H9 (cell line): Measurements from ENCODE around the gene TCN2. TPM values are rescaled to one million over a fixed set of nuclear protein-coding genes. Genes with fewer than 3 reads are reported as not detected.
"Not testable (repeated sequence)": the region's sequence is repeated elsewhere in the genome, so short reads cannot be mapped to it uniquely, and the experiment has no call there.

Source experiments
- DNase-seq: peaks from one replicate; pipeline ENCODE4 v3.0.0-alpha.2; 2017
- H2AFZ ChIP-seq: one replicate; pipeline ENCODE4 v1.6.1; 2013; ENCODE audit warnings: mild to moderate bottlenecking, low read length, control low read depth, moderate library complexity
- H2AK5ac ChIP-seq: 2 replicates; pipeline ENCODE4 v1.6.1; 2013; ENCODE audit warnings: low read length, control low read depth, mixed read lengths; ENCODE audit not compliant: insufficient read length
- H2BK120ac ChIP-seq: one replicate; pipeline ENCODE4 v1.6.1; 2013; ENCODE audit warnings: low read depth, mild to moderate bottlenecking, low read length, control low read depth, inconsistent platforms; ENCODE audit not compliant: poor library complexity, severe bottlenecking
- H2BK12ac ChIP-seq: 2 replicates; pipeline ENCODE4 v1.6.1; 2013; ENCODE audit warnings: low read length, control low read depth, mixed read lengths, low read depth; ENCODE audit not compliant: insufficient read length
- H2BK15ac ChIP-seq: 2 replicates; pipeline ENCODE4 v1.6.1; 2013; ENCODE audit warnings: low read depth, low read length, control low read depth
- H2BK20ac ChIP-seq: one replicate; pipeline ENCODE4 v1.6.1; 2013; ENCODE audit warnings: low read depth, mild to moderate bottlenecking, low read length, control low read depth, inconsistent platforms; ENCODE audit not compliant: poor library complexity, severe bottlenecking
- H2BK5ac ChIP-seq: 2 replicates; pipeline ENCODE4 v1.6.1; 2013; ENCODE audit warnings: low read length, control low read depth, mixed read lengths; ENCODE audit not compliant: insufficient read length
- H3K14ac ChIP-seq: 2 replicates; pipeline ENCODE4 v1.6.1; 2013; ENCODE audit warnings: low read length, control low read depth; ENCODE audit not compliant: insufficient read depth
- H3K18ac ChIP-seq: 2 replicates; pipeline ENCODE4 v1.6.1; 2013; ENCODE audit warnings: low read depth, mild to moderate bottlenecking, mixed read lengths, low read length, control low read depth; ENCODE audit not compliant: insufficient read length
- H3K23ac ChIP-seq: 2 replicates; pipeline ENCODE4 v1.6.1; 2013; ENCODE audit warnings: low read length, control low read depth, mixed read lengths, low read depth; ENCODE audit not compliant: insufficient read length
- H3K23me2 ChIP-seq: 2 replicates; pipeline ENCODE4 v1.6.1; 2013; ENCODE audit warnings: low read depth, mild to moderate bottlenecking, mixed read lengths, low read length, control low read depth; ENCODE audit not compliant: insufficient read length, poor library complexity, severe bottlenecking
- H3K27ac ChIP-seq: 2 replicates; pipeline ENCODE4 v1.5.1; 2013; ENCODE audit warnings: low read length, control low read depth, mixed read lengths, low read depth; ENCODE audit not compliant: insufficient read length
- H3K27me3 ChIP-seq: 2 replicates; pipeline ENCODE4 v1.6.1; 2013; ENCODE audit warnings: low read length, control low read depth, inconsistent platforms; ENCODE audit not compliant: insufficient read depth
- H3K4ac ChIP-seq: 2 replicates; pipeline ENCODE4 v1.6.1; 2013; ENCODE audit warnings: low read depth, mild to moderate bottlenecking, control low read depth, inconsistent platforms, low read length, moderate library complexity
- H3K4me1 ChIP-seq: 2 replicates; pipeline ENCODE4 v1.6.1; 2013; ENCODE audit warnings: low read length, control low read depth, inconsistent platforms; ENCODE audit not compliant: insufficient read depth
- H3K4me2 ChIP-seq: 2 replicates; pipeline ENCODE4 v1.6.1; 2013; ENCODE audit warnings: low read length, control low read depth, mixed read lengths; ENCODE audit not compliant: insufficient read length, insufficient read depth
- H3K56ac ChIP-seq: 2 replicates; pipeline ENCODE4 v1.6.1; 2013; ENCODE audit warnings: low read depth, mild to moderate bottlenecking, mixed read lengths, low read length, control low read depth; ENCODE audit not compliant: insufficient read length
- H3K79me1 ChIP-seq: 2 replicates; pipeline ENCODE4 v1.6.1; 2013; ENCODE audit warnings: low read depth, mild to moderate bottlenecking, moderate library complexity, low read length, control low read depth, inconsistent platforms; ENCODE audit not compliant: insufficient read depth, poor library complexity, severe bottlenecking
- H3K79me2 ChIP-seq: 2 replicates; pipeline ENCODE4 v1.6.1; 2013; ENCODE audit warnings: low read length, control low read depth, inconsistent platforms; ENCODE audit not compliant: insufficient read depth
- H3K9ac ChIP-seq: 2 replicates; pipeline ENCODE4 v1.6.1; 2013; ENCODE audit warnings: low read length, control low read depth, mixed read lengths; ENCODE audit not compliant: insufficient read length; ENCODE audit errors: extremely low read depth
- H3K9me3 ChIP-seq: one replicate; pipeline ENCODE4 v1.6.1; 2013; ENCODE audit warnings: low read depth, low read length, inconsistent platforms; ENCODE audit not compliant: control insufficient read depth
- H3T11ph ChIP-seq: one replicate; pipeline ENCODE4 v1.6.1; 2013; ENCODE audit warnings: mild to moderate bottlenecking, low read length, control low read depth, inconsistent platforms
- H4K20me1 ChIP-seq: one replicate; pipeline ENCODE4 v1.6.1; 2013; ENCODE audit not compliant: control insufficient read depth, insufficient read length, insufficient read depth
- H4K5ac ChIP-seq: 2 replicates; pipeline ENCODE4 v1.6.1; 2013; ENCODE audit warnings: low read depth, mild to moderate bottlenecking, mixed read lengths, low read length, control low read depth; ENCODE audit not compliant: insufficient read length
- H4K8ac ChIP-seq: replicated peaks from 2 replicates; pipeline ENCODE4 v1.6.1; 2013; ENCODE audit warnings: low read length, control low read depth, mixed read lengths, low read depth; ENCODE audit not compliant: insufficient read length
- H4K91ac ChIP-seq: 2 replicates; pipeline ENCODE4 v1.6.1; 2013; ENCODE audit warnings: low read depth, mild to moderate bottlenecking, moderate library complexity, mixed read lengths, low read length, control low read depth; ENCODE audit not compliant: insufficient read length
- H3K27ac Mint-ChIP-seq, 3 experiments: 2 replicates in 2 of 3; 3 replicates in 1 of 3; pipeline ENCODE4 v1.8.0; 2020 to 2021; ENCODE audit warnings: mixed read lengths in 3 of 3, mild to moderate bottlenecking in 1 of 3, moderate library complexity in 1 of 3
- H3K27me3 Mint-ChIP-seq: 2 replicates; pipeline ENCODE4 v1.8.0; 2021; ENCODE audit warnings: low read depth, mild to moderate bottlenecking, moderate library complexity, mixed read lengths
- H3K36me3 Mint-ChIP-seq, 3 experiments: 2 replicates in 2 of 3; 3 replicates in 1 of 3; pipeline ENCODE4 v1.8.0; 2020 to 2021; ENCODE audit warnings: low read depth in 3 of 3, mixed read lengths in 3 of 3; ENCODE audit not compliant: insufficient read depth in 1 of 3
- H3K4me1 Mint-ChIP-seq, 2 experiments: 2 replicates each; pipeline ENCODE4 v1.8.0; 2020; ENCODE audit warnings: mixed read lengths in 2 of 2
- H3K4me3 Mint-ChIP-seq, 2 experiments: 2 replicates in 1 of 2; 3 replicates in 1 of 2; pipeline ENCODE4 v1.8.0; 2020 to 2021; ENCODE audit warnings: mild to moderate bottlenecking in 2 of 2, mixed read lengths in 2 of 2, moderate library complexity in 1 of 2
- H3K9me3 Mint-ChIP-seq, 2 experiments: 2 replicates in 1 of 2; 3 replicates in 1 of 2; pipeline ENCODE4 v1.8.0; 2020; ENCODE audit warnings: mild to moderate bottlenecking in 2 of 2, mixed read lengths in 2 of 2, moderate library complexity in 1 of 2
- WGBS: extraction: QIAGEN DNeasy Blood & Tissue Kit; methylation state at CpG from one replicate; pipeline ENCODE4 v1.1.7; 2013; ENCODE audit warnings: missing lambda C conversion rate, low lambda C conversion rate, mixed read lengths; ENCODE audit not compliant: insufficient read length; ENCODE audit errors: extremely low coverage; 5-methylcytosine and 5-hydroxymethylcytosine counted together
- total RNA-seq: library from RNA; stranded (reverse); gene quantifications from 2 replicates; pipeline ENCODE4 v1.2.1, GENCODE V29; 2021
- TF ChIP-seq, protein P1 (sequence below): fragments of 200-600 bp; sonication (generic); conservative IDR thresholded peaks from 3 replicates; pipeline ENCODE4 v1.8.0; 2021; ENCODE audit warnings: antibody characterized with exemption, mild to moderate bottlenecking

Gene TCN2
- total RNA-seq, 1 experiment from 2014 or later, result 42.2 TPM

DNA sequence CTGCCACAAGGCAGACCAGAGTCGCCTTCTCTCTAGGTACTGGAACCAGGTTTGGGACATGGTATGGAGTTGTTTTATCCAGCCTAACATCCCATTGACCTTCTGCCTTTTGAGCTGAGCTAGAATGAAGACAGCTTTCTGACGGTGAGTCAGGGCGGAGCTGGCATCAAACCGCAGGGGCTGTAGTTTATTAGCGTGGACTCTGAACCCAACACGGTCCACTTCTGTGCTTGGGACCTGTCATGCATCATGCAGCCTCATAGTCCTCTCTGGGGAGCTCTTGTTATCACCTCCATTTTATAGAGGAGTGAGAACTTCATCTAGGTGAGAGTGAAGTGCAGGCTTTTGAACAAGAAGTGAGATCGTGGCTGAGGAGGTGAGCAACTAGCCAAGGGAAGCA is 40.8 kb upstream of the TCN2 start:
- H4K91ac ChIP-seq, result no peak overlapping the region
- H2BK120ac ChIP-seq, result no peak overlapping the region
- no peak overlapping the region for H3K23ac ChIP-seq
- H3K18ac ChIP-seq, result no peak overlapping the region
- Mint-ChIP-seq H3K9me3 (no peaks in the 10 kb centered on the region), H3K27ac (no peak overlapping the region), H3K36me3 (peaks cover 0 to 2% (median 0%) of the 10 kb centered on the region in 3 experiments; a peak in 1 of 7 replicates), H3K4me3 (no peak overlapping the region), H3K27me3 (peaks cover 3% of the 10 kb centered on the region), H3K4me1 (peaks cover 25 to 26% of the 10 kb centered on the region in 2 experiments)
- H4K20me1 ChIP-seq, result no peaks in the 10 kb centered on the region
- no peak overlapping the region for H3K4ac ChIP-seq
- no peak overlapping the region for H3K9ac ChIP-seq
- DNase-seq, result no peak
- no peak overlapping the region for H2BK15ac ChIP-seq
- no peak overlapping the region for H4K8ac ChIP-seq
- H3K14ac ChIP-seq, result no peak overlapping the region
- no peak overlapping the region for H2AFZ ChIP-seq
- H2BK5ac ChIP-seq, result no peak overlapping the region
- no peak overlapping the region for H3T11ph ChIP-seq
- H3K56ac ChIP-seq, result no peak overlapping the region
- no peak overlapping the region for H4K5ac ChIP-seq
- H3K23me2 ChIP-seq, result no peaks in the 10 kb centered on the region
- no peaks in the 10 kb centered on the region for H3K27me3 ChIP-seq
- H2AK5ac ChIP-seq, result no peak overlapping the region
- H3K79me2 ChIP-seq, result no peaks in the 10 kb centered on the region
- no peak overlapping the region for H3K27ac ChIP-seq
- no peak overlapping the region for H3K4me2 ChIP-seq
- no peak overlapping the region for H2BK12ac ChIP-seq
- no peaks in the 10 kb centered on the region for H3K4me1 ChIP-seq
- H2BK20ac ChIP-seq, result no peak overlapping the region
- WGBS, result no CpG with 5 or more reads among the region's 7 CpGs
- no peaks in the 10 kb centered on the region for H3K79me1 ChIP-seq
- TF ChIP-seq, protein P1, sequence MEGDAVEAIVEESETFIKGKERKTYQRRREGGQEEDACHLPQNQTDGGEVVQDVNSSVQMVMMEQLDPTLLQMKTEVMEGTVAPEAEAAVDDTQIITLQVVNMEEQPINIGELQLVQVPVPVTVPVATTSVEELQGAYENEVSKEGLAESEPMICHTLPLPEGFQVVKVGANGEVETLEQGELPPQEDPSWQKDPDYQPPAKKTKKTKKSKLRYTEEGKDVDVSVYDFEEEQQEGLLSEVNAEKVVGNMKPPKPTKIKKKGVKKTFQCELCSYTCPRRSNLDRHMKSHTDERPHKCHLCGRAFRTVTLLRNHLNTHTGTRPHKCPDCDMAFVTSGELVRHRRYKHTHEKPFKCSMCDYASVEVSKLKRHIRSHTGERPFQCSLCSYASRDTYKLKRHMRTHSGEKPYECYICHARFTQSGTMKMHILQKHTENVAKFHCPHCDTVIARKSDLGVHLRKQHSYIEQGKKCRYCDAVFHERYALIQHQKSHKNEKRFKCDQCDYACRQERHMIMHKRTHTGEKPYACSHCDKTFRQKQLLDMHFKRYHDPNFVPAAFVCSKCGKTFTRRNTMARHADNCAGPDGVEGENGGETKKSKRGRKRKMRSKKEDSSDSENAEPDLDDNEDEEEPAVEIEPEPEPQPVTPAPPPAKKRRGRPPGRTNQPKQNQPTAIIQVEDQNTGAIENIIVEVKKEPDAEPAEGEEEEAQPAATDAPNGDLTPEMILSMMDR, result no peak
- H3K9me3 ChIP-seq, result no peaks in the 10 kb centered on the region

DNA sequence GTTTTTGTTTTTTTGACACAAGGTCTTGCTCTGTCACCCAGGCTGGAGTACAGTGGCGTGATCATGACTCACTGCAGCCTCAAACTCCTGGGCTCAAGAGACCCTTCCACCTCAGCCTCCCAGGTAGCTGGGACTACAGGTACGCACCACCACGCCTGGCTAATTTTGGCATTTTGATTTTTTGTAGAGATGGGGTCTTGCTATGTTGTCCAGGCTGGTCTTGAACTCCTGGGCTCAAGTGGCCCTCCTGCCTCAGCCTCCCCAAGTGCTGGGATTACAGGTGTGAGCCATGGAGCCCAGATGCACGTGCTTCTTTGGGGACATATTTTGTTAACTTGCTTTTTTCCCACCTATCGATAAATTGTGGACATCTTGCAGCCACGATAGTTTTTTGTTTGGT is 39.7 kb upstream of the TCN2 start:
- not testable (repeated sequence) for H3K4me2 ChIP-seq, H2BK12ac ChIP-seq, H3K4me3 Mint-ChIP-seq, H3K56ac ChIP-seq, H3K9me3 Mint-ChIP-seq, H3K23ac ChIP-seq, H3K14ac ChIP-seq, H3K18ac ChIP-seq, H3T11ph ChIP-seq, H2BK5ac ChIP-seq, H4K20me1 ChIP-seq, H3K79me1 ChIP-seq, H3K4ac ChIP-seq, H3K36me3 Mint-ChIP-seq, H3K27ac Mint-ChIP-seq, H3K27ac ChIP-seq, H4K8ac ChIP-seq, DNase-seq, H3K23me2 ChIP-seq, H2BK15ac ChIP-seq, H3K27me3 Mint-ChIP-seq, H2AFZ ChIP-seq, H4K91ac ChIP-seq, H2BK120ac ChIP-seq, H3K9me3 ChIP-seq, H3K79me2 ChIP-seq, H3K4me1 ChIP-seq, H2AK5ac ChIP-seq, H2BK20ac ChIP-seq, H3K27me3 ChIP-seq, H4K5ac ChIP-seq, H3K9ac ChIP-seq
- WGBS, result no CpG with 5 or more reads among the region's 6 CpGs
- H3K4me1 Mint-ChIP-seq, result peaks cover 17 to 24% of the 10 kb centered on the region in 2 experiments
